DND-41 (cell line): ENCODE data around the gene ARHGAP15.

ENCODE experiments used
- ATAC-seq: fragments of 200-7000 bp; cut with Tn5 transposase; 3 replicates; pipeline ENCODE4 v1.9.1; 2021; ENCODE audit warnings: low read depth; ENCODE audit not compliant: insufficient read depth
- DNase-seq: peaks from one replicate; pipeline ENCODE4 v3.0.0-alpha.2; 2020
- H2AFZ ChIP-seq: 2 replicates; pipeline ENCODE4 v1.6.0; 2012; ENCODE audit warnings: low read depth, low read length
- H3K27ac ChIP-seq: 2 replicates; pipeline ENCODE4 v1.5.1; 2012; ENCODE audit warnings: low read length, inconsistent platforms
- H3K27me3 ChIP-seq: fragments of 200-600 bp; sonication (generic); 2 replicates; pipeline ENCODE4 v1.6.0; 2012; ENCODE audit warnings: low read length, mild to moderate bottlenecking, inconsistent platforms; ENCODE audit not compliant: insufficient read depth, poor library complexity
- H3K36me3 ChIP-seq: 2 replicates; pipeline ENCODE4 v1.5.1; 2012; ENCODE audit warnings: low read length, inconsistent platforms; ENCODE audit not compliant: insufficient read depth
- H3K4me1 ChIP-seq: 2 replicates; pipeline ENCODE4 v1.5.1; 2012; ENCODE audit warnings: mild to moderate bottlenecking, low read length; ENCODE audit not compliant: insufficient read depth
- H3K4me2 ChIP-seq: 2 replicates; pipeline ENCODE4 v1.6.0; 2012; ENCODE audit warnings: mild to moderate bottlenecking, moderate library complexity, low read length, inconsistent platforms; ENCODE audit not compliant: insufficient read depth
- H3K4me3 ChIP-seq, 2 experiments: fragments of 200-600 bp in 1 of 2; shearing (Covaris generic) in 1 of 2; 2 replicates each; pipeline ENCODE4 v1.5.1; 2012 to 2016; ENCODE audit warnings: inconsistent platforms in 2 of 2, low read length in 2 of 2, mild to moderate bottlenecking in 2 of 2, low read depth in 1 of 2, moderate library complexity in 1 of 2
- H3K79me2 ChIP-seq: 2 replicates; pipeline ENCODE4 v1.6.0; 2012; ENCODE audit warnings: low read length, inconsistent platforms; ENCODE audit not compliant: insufficient read depth
- H3K9ac ChIP-seq: 2 replicates; pipeline ENCODE4 v1.6.0; 2012; ENCODE audit warnings: low read depth, mild to moderate bottlenecking, inconsistent platforms, low read length, moderate library complexity
- H3K9me3 ChIP-seq: 2 replicates; pipeline ENCODE4 v1.5.1; 2012; ENCODE audit warnings: low read length, moderate library complexity, mild to moderate bottlenecking, inconsistent platforms; ENCODE audit not compliant: insufficient read depth, severe bottlenecking
- H4K20me1 ChIP-seq: 2 replicates; pipeline ENCODE4 v1.6.0; 2012; ENCODE audit warnings: low read length; ENCODE audit not compliant: insufficient read depth
- EZH2 ChIP-seq: IDR thresholded peaks from 3 replicates; pipeline ENCODE4 v1.6.1; 2012; ENCODE audit warnings: borderline replicate concordance, low read depth, mild to moderate bottlenecking, moderate library complexity, low read length, inconsistent platforms; ENCODE audit not compliant: severe bottlenecking
- TF ChIP-seq, protein P1 (sequence below): IDR thresholded peaks from 2 replicates; pipeline ENCODE4 v1.5.1; 2012; ENCODE audit warnings: borderline replicate concordance, low read length, moderate library complexity, mild to moderate bottlenecking; ENCODE audit not compliant: poor library complexity, severe bottlenecking; ENCODE audit errors: extremely low read depth

ARHGAP15 gene

DNA sequence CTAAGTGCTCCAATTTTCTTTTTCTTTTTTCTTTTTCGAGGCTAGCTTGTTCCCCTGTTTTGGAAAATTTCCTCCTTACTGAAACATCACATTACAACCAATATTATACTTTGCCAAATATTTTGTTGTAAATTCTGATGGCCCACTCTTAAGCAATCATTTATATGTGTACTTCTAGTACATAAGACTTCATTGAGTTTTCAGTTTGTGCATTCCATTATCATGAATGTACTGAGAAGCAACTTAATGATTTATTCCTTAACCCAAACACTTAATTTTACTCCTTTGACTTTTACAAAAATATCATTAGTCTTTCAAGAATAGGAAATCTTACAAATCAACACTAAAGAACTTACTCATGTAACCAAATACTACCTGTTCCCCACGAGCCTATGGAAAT is 242.4 kb downstream of the ARHGAP15 start:
- Histone ChIP-seq H3K27ac (no peak overlapping the region), H3K9ac (no peak overlapping the region), H3K79me2 (peaks cover 15% of the 10 kb centered on the region), H3K4me1 (no peaks in the 10 kb centered on the region), H4K20me1 (no peaks in the 10 kb centered on the region), H3K27me3 (no peaks in the 10 kb centered on the region), H3K4me2 (no peak overlapping the region), H2AFZ (no peak overlapping the region), H3K36me3 (peaks cover 4% of the 10 kb centered on the region; the same call in 1 of the 2 replicates), H3K4me3 (no peak overlapping the region), H3K9me3 (no peaks in the 10 kb centered on the region)
- TF ChIP-seq, protein P1, sequence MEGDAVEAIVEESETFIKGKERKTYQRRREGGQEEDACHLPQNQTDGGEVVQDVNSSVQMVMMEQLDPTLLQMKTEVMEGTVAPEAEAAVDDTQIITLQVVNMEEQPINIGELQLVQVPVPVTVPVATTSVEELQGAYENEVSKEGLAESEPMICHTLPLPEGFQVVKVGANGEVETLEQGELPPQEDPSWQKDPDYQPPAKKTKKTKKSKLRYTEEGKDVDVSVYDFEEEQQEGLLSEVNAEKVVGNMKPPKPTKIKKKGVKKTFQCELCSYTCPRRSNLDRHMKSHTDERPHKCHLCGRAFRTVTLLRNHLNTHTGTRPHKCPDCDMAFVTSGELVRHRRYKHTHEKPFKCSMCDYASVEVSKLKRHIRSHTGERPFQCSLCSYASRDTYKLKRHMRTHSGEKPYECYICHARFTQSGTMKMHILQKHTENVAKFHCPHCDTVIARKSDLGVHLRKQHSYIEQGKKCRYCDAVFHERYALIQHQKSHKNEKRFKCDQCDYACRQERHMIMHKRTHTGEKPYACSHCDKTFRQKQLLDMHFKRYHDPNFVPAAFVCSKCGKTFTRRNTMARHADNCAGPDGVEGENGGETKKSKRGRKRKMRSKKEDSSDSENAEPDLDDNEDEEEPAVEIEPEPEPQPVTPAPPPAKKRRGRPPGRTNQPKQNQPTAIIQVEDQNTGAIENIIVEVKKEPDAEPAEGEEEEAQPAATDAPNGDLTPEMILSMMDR = no peak
- TF ChIP-seq EZH2 = no peak
- DNase-seq (no peak), ATAC-seq (no peak)

GRCh38 chr2:143375384-143375880 is 246.2 kb downstream of the ARHGAP15 start:
- H4K20me1 ChIP-seq = no peaks in the 10 kb centered on the region
- DNase-seq (no peak), ATAC-seq (no peak)
- peaks cover 16% of the 10 kb centered on the region; the same call in 1 of the 2 replicates for H3K79me2 ChIP-seq
- no peak overlapping the region for H3K4me3 ChIP-seq
- H3K9me3 ChIP-seq = no peaks in the 10 kb centered on the region
- H3K4me2 ChIP-seq = no peak overlapping the region
- no peak overlapping the region for H3K9ac ChIP-seq
- H3K27me3 ChIP-seq = no peaks in the 10 kb centered on the region
- H3K36me3 ChIP-seq = no peaks in the 10 kb centered on the region
- TF ChIP-seq, protein P1 = no peak
- TF ChIP-seq EZH2 = no peak
- H2AFZ ChIP-seq = no peak overlapping the region
- no peaks in the 10 kb centered on the region for H3K4me1 ChIP-seq
- H3K27ac ChIP-seq = no peak overlapping the region

GRCh38 chr2:143378996-143379395 is 249.8 kb downstream of the ARHGAP15 start:
- no peak for TF ChIP-seq EZH2
- TF ChIP-seq, protein P1 = no peak
- peaks cover 9% of the 10 kb centered on the region; the same call in 1 of the 2 replicates for H3K36me3 ChIP-seq
- no peaks in the 10 kb centered on the region for H3K27me3 ChIP-seq
- no peaks in the 10 kb centered on the region for H3K4me1 ChIP-seq
- no peak for DNase-seq
- no peak overlapping the region for H3K27ac ChIP-seq
- no peak overlapping the region for H3K9ac ChIP-seq
- no peak overlapping the region for H3K4me3 ChIP-seq
- H3K9me3 ChIP-seq = no peaks in the 10 kb centered on the region
- H3K79me2 ChIP-seq = peaks cover 18% of the 10 kb centered on the region; the same call in 1 of the 2 replicates
- H2AFZ ChIP-seq = no peak overlapping the region
- no peak overlapping the region for H3K4me2 ChIP-seq
- no peak for ATAC-seq
- peaks cover 6% of the 10 kb centered on the region for H4K20me1 ChIP-seq

DNA sequence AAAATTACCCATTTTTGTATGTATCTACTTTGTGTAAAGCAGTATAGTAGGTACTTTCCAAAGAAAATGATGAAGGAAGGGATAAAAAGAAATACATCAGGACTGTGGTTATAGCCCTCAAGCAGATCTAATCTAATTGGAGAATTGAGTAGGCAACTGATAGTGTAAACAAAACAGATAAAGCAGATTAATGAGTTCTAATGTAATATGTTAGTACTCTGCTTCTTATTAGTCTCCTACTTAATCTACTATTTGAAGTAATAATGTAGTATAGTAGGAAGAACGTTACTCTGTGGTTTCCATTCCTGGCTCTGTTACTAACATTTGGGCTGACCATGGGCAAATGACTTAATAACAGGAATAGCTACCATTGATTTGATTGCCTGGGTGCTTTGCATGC is 250.7 kb downstream of the ARHGAP15 start:
- Histone ChIP-seq H3K27me3 (no peaks in the 10 kb centered on the region), H3K9ac (no peak overlapping the region), H3K4me3 (no peak overlapping the region), H3K27ac (no peak overlapping the region), H3K4me2 (no peak overlapping the region), H3K4me1 (no peaks in the 10 kb centered on the region), H3K79me2 (peaks cover 18% of the 10 kb centered on the region; the same call in 1 of the 2 replicates), H2AFZ (no peak overlapping the region), H4K20me1 (peaks cover 6% of the 10 kb centered on the region), H3K9me3 (no peaks in the 10 kb centered on the region), H3K36me3 (peaks cover 9% of the 10 kb centered on the region; the same call in 1 of the 2 replicates)
- no peak for DNase-seq
- TF ChIP-seq, protein P1 = no peak
- ATAC-seq = no peak
